ENCODE results near the gene CTDSPL.
"Not testable (repeated sequence)": the region's sequence is repeated elsewhere in the genome, so short reads cannot be mapped to it uniquely, and the experiment has no call there.

Gene CTDSPL

DNA sequence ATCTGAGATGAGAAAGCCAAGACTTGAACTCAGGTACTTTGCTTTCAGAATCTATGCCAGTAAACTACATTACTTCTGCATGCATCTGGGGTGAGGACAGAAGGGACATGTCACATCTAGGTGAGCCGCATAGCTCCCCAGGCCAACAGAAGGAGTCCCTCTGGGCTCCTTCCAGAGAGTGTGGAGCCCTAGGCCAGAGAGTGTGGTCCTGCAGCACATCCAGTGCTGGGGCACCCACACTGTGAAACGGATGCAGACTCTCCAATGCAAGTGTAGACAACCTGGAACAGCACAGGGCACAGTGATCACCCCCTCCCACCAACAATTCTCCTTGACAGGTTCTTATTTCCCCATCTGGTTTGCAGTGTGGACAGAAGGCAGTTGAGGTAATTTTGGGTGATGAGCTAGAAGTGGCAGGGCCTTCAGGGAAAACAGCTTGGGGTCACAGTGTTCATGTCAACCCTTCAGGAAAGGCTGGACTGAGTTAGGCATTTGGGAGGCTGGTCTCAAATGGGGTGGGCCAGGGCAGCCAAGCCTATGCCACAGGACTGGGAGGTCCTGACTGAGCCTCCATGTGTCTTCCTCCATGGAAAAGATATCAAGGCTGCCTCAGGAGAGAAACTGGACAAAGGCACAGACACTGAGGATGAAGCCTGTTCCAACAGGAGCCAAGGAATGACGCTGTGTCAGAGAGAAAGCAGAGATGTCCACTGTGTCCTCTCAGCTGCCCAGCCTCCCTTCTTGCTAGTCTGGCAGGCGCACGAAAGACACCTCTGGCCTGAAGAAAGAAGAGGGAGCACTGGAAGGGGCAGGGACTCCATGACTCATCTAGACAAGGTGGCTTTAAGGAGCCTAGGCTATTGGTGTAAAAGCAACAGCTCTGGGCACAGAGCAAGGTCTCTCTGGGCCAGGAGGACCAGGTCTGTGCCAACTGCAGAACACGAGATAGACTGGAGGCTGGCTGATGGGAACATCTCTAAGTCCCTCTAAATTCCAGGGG lies 166.1 kb downstream of the CTDSPL start:
- DNase-seq, result no peak

DNA sequence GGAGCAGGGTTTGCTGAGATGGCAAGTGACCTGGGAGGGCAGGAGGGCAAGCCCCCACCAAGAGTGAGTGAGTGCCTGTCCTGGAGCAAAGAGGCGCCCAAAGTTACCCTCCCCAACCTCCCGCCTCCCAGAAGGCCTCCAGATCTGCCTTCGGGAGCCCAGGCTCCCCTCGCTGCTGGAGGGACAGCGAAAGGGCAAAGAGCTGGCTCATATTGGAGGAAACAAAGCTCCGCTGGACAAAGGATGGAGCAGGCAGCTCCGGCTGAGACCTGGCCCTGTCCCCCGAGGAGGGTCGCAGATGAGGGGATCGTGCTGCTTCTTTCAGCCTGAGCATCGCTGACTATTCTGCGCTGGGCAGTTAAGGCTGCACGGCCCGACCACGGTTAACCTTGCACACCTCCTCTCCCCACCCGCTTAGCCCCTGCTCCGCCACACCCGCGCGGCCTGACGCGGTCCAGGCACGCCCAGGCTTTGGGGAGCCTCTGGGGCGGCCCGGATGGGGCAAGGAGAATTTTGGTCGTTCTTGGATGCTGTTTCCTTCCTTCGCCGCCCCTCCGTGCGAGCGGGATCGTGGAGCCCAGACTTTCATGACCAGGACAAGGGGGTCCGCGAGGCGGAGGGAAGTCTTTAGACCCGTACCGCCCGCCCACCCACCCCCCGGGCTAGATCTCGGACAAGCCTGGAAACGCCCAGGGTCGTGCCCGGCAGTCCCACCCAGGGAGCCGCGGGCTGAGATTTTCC lies 167.1 kb downstream of the CTDSPL start:
- DNase-seq, result no peak

DNA sequence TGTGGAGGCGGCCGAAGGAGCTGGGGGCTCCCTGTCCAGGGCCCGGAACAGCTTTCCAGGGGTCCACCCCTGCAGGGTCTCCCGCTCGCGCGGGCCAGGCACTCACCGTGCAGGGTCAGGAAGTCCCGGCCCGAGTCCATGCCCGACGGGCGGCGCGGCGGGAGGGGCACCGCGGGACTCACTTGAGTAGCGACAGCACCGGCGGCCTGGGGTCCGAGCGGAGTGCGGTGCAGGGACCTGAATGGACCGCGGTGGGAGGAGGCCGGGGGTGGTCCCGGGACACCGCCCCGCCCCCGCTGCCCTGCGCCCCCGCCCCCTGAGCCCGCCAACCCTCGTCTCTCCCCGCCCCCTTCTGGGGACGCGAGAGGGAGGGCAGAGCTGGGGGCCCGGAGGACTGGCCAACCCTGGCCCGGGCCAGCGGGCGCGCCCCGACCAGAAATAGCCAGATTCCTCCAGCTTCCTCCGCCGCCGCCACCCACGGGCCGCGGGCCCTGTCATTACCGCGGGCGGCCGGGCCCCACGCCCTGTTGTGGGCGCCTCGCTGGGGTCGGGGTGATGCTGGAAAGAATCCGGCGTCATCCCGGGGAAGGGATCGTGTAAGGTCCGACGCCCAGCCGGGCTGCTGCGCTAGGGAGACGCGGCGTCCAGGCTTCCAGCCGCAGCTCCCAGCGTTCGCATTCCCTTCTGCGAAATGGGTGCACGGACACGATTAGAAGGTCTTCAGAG lies 167.9 kb downstream of the CTDSPL start, which contains the start of gene PLCD1:
Gene PLCD1, minus strand, starts transcription at position 243 of the 726 bp plus-strand sequence. Its CDS starts 103 bp downstream, at position 140.
- DNase-seq, result no peak

DNA sequence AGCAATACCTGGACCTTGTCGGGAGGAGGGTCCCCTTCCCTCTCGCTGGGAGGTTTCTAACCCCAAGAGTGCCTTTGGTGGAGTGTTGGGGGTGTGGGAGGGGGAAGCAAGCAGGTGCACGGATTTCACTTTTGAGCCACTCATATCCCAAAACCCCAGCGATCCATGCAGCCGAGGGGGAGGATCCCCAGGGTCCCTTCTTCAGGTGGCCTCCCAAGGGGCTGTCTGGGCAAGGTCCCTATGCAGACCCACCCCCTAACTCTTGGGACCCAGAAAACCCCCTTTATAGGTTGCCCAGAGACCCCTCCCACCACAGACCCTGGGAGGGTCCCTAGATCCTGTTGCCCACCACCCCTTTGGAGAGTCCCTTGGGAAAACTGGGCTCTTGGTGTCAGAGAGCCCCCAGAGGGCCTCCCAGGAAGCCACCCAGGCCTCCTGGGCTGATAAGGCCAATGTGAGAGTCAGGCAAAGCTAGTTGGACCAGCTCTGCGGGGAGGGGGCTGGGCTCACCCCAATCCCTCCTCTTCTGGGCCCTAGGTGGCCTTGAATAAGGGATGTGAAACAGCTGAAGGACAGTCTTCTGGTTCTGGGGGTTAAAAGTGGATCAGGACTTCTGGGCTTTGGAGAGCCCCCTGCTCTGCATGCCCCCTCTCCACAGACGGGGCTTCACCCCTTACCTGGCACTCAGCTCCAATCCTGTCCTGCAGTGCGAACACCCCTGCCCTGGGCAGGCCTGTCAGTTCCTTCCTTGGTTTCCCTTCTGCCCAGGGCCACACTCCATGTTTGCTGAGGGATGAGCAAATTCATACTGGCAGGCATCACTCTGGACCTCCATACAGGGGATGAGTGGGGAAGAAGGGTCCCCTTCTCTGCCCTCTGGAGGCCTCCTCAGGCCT lies 168.7 kb downstream of the CTDSPL start:
- no peak for DNase-seq

DNA sequence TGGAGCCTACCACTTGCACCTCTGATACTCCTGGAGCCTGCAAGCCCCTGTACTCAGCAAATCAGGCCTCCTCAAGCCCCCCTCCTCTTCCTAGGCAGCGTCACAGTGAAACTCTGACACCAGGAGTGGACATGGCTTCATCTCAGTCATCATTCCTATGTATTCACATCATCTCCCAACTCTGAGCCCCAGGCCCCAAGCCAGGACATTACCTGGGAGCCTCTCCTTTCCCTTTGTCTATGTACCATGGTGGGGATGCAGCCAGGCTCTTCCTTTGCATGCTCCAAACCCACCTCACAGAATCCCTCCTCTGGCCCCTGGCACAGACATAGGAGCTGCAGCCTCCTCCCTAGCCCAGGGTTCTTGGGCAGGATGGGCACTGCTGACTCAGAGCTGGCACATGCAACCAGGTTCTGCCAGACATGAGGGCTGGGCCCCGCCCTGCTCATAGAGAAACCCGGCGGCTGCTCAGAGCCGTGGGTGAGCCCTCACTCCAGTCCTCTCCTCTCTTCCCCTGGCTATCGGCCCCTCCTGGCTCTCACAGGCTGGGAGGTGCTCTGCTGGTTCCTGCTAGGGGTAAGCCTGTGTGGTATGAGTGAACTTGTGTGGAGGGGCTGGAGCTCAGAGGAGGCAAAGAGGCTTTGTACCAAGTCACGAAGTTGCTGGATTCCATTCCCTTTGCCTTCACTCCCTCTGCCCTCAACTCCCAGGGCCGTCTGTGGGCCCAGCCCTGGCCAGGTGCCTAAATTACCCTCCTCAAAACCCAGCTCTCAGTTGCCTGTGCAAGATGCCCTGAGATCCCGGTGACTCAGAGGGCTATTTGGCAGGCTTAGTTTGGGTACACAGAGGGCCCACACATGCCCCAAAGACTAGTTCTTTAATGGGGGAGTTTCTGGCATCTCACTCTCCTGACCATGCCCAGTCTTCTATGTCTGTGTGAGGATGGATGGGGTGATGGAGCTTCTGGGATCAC lies 169.6 kb downstream of the CTDSPL start:
- peak; percentile 68 to 73 for DNase-seq

DNA sequence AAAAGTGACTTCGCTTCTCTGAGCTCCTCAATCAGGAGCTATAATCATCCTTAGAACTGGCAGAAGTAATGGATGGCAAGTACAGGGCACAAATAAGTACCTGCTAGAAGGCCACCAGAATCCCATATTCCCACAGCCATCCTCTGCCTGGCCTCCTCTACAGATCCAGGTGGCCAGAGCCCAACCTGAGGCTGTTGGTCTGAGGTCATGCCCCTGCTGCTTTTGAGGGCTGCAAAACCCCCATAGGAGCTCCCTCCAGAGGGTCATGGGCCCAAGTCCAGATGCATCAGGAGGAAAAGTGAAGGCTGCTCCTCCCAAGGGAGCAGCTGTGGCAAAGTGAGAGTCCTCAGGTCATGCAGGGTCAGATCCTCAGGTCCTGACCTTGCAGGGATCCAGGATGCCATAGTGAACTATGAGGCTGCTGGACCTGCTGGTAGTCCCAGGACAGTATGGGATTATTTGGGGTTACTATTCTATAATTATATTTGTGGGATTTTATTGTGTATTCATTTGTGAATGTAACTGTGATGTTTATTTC lies 170.7 kb downstream of the CTDSPL start:
- no peak for DNase-seq

DNA sequence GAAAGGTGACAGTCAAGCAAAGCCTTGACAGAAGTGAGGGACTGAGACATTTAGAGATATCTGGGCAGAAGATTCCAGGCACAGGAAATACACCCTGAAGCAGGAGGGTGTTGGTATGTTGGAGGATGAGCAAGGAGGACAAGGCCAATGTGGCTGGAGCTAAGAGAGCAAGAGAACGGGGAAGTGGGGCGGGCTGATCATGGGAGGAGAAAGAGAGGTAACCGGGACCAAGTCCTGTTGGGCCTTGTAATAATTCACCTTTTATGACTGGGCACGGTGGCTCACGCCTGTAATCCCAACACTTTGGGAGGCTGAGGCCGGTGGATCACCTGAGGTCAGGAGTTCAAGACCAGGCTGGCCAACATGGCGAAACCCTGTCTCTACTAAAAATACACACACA lies 171.9 kb downstream of the CTDSPL start:
- not testable (repeated sequence) for DNase-seq

Measured in SW 1271 (cell line).